ENCODE measurements around the gene SPECC1.
"Not testable (repeated sequence)": the region's sequence is repeated elsewhere in the genome, so short reads cannot be mapped to it uniquely, and the experiment has no call there.

SPECC1 gene

GRCh38 chr17:20071824-20072691 lies 62.9 kb downstream of the SPECC1 start:
- DNase-seq: no peak

GRCh38 chr17:20072692-20072992 lies 63.5 kb downstream of the SPECC1 start:
- no peak for DNase-seq

- DNase-seq: peak; percentile 40
Observed at GRCh38 chr17:20073055-20073979, 64.2 kb downstream of the SPECC1 start.

GRCh38 chr17:20074001-20074400 lies 64.8 kb downstream of the SPECC1 start:
- no peak for DNase-seq

GRCh38 chr17:20074489-20074888 lies 65.3 kb downstream of the SPECC1 start:
- no peak for DNase-seq

GRCh38 chr17:20076137-20076536 lies 67.0 kb downstream of the SPECC1 start:
- not testable (repeated sequence) for DNase-seq

- no peak for DNase-seq
Observed at GRCh38 chr17:20077978-20078685, 69.0 kb downstream of the SPECC1 start.

- no peak for DNase-seq
Observed at GRCh38 chr17:20080513-20080912, 71.4 kb downstream of the SPECC1 start.

GRCh38 chr17:20083156-20083859 lies 74.1 kb downstream of the SPECC1 start:
- DNase-seq: no peak

GRCh38 chr17:20084621-20085282 lies 75.6 kb downstream of the SPECC1 start:
- no peak for DNase-seq

GRCh38 chr17:20085283-20085845 lies 76.2 kb downstream of the SPECC1 start:
- no peak for DNase-seq

- DNase-seq: no peak
Observed at GRCh38 chr17:20086416-20087076, 77.4 kb downstream of the SPECC1 start.

GRCh38 chr17:20087538-20088250 lies 78.5 kb downstream of the SPECC1 start:
- DNase-seq: no peak

GRCh38 chr17:20089756-20090547 lies 80.8 kb downstream of the SPECC1 start:
- no peak for DNase-seq

GRCh38 chr17:20091174-20092029 lies 82.2 kb downstream of the SPECC1 start:
- DNase-seq: no peak

- no peak for DNase-seq
Observed at GRCh38 chr17:20092261-20092867, 83.2 kb downstream of the SPECC1 start.

GRCh38 chr17:20092973-20093626 lies 83.9 kb downstream of the SPECC1 start:
- DNase-seq: no peak

GRCh38 chr17:20094777-20095176 lies 85.6 kb downstream of the SPECC1 start:
- no peak for DNase-seq

Measured in midbrain (tissue), 1 donor.